HG03066 (cell line): ENCODE results near the gene OR8B12.

Source experiments
- ATAC-seq: cut with Tn5 transposase; IDR thresholded peaks from one replicate; pipeline ENCODE4 v1.9.1; 2021; ENCODE audit warnings: low read depth; ENCODE audit not compliant: unreplicated experiment

OR8B12 gene, protein sequence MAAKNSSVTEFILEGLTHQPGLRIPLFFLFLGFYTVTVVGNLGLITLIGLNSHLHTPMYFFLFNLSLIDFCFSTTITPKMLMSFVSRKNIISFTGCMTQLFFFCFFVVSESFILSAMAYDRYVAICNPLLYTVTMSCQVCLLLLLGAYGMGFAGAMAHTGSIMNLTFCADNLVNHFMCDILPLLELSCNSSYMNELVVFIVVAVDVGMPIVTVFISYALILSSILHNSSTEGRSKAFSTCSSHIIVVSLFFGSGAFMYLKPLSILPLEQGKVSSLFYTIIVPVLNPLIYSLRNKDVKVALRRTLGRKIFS

DNA sequence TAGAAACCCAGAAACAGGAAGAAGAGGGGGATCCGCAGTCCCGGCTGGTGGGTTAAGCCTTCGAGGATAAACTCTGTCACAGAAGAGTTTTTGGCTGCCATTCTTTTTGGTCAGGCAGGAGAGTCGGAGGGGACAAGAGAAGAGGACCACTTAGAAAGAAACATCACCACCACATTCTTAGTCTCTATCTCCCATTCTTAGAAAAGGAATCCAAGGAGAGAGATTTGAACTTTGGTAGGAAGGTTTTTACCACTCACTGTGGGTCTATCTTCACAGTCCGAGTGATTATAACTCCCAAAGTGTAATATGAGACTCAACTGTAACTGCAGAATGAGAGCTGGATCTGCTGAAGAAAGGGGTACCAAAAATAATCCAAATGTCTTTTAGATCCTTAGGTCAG, at the start of gene OR8B12:
TSS of gene OR8B12 (minus strand) at position 101 of the 400 bp plus-strand sequence. CDS start at position 101, 0 bp downstream.
- ATAC-seq = no peak

DNA sequence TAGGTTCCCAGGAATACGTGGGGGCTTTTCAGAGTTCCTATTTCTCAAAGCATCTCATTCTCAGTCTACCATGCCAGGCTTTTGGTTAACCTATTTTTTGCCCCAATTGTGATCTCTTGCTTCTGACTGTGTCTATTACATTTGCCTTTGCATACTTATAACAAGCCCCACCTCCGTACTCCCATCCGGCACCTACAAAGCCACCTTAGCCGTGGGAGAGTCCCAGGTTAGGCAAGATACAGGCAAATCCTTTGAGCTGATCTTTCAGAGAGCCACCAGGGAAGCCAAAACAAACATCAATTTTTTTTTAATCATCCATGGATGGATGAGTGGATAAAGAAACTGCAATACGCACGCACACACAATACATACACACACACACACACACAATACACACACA, 49.2 kb upstream of the OR8B12 start:
- ATAC-seq = no peak

DNA sequence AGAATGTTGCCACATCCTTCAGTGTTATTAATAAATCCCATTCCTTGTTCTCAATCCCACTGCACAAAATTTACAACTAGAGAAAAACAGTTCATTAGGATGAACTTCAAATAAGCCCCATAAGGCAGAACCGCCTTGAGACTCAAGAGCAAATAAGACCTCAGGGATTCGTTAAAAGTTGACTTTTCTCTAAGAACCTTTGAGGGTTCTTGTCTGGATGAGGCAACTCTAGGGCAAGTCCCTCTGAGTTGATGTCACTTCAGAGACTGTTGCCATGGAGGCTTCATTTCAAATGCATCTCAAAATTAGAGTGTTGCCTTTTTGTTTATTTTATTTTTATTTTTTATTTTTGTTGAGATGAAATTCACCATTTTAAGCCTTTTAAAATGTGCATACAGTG, 48.0 kb upstream of the OR8B12 start:
- no peak for ATAC-seq

DNA sequence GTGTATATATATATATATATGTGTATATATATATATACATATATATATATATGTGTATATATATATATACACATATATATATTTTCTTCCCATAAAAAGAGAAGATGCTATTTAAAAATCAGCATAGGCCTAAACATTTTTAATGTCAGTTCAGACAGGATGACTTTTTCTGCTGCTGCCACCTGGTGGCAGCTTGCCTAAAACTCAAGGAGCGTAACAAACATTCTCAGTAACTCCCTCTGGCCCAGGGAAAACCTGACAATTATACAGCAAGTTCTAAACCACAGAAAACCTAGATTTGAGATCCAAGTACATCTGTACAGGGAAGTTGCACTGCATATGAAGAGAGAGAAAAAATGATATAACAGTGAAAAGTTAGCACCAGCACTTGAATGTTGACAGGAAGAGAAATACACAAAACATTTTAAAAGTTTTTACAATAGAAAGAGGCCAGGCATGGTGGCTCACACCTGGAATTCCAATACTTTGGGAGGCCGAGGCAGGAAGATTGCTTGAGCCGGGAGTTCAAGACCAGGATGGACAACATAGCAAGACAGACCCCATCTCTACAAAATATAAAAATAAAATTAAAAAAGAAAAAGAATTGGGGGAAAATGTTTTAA, 42.9 kb upstream of the OR8B12 start:
- ATAC-seq = no peak

DNA sequence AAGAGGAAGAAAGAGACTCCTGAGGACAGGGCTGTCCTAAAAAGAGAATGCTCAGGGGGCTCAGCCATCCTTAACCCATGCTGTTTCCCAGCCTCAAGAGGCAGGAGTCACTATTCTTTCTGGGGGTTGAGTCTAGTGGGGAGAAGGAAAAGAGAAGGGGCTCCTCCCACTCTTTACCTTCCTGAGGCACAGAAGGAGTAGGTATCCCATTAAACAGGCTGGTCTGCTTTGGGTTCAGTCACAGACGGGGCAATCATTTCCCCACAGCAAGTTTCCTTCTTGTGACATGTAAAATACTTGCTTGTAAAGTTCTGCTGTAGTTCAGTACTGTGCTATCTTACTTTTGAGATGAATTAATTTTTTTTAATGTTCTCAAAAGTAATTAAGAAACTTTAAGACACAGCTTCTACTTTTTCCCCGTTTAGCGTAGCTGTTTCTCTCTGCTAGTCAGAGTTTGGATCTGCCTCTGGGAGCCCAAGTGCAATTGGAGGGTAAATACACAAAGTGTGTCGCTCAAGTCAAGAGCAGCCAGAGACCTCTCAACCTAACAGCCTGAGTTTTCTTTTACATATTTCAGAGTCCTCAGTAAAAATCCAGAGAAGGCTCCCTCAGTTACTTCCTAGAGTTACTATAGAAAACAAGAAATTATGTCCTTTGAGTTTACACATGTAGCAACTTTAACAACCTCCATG, 41.4 kb upstream of the OR8B12 start:
- no peak for ATAC-seq

DNA sequence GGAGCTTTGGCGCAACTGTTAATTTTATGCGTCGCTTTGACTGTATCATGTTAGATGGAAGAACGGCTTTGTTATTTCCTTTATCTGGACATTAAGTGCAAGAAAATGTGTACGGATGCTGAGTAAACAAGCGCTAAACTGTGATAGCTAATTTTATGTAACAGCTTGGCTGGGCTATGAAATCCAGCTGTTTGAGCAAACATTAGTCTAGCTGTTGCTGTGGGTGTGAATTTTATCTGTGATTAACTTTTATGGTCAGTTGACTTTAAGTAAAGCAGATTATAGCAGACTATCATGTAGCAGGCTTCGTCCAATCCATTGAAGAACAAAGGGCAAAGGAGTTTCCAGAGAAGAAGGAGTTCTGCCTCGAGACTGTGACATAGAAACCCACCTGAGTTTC, 40.3 kb upstream of the OR8B12 start:
- ATAC-seq = no peak

DNA sequence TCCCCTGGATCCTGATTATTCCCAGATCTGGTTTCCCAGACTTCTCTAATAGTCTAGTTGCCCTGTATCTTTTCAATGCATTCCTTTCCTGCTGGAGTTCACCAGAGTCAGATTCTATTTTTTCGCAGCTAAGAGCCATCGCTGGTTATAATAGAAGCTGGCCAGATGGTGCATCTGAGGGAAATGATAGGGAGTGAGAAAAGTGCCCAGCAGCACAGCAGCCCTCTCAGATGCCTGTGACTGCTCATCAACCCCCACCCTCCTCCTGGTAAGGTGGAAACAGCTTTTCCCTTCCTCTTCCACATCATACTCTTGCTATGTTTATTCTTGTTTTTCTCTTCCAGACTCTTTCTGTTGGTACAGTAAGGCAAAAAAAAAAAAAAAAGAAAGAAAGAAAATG, 39.1 kb upstream of the OR8B12 start:
- no peak for ATAC-seq

DNA sequence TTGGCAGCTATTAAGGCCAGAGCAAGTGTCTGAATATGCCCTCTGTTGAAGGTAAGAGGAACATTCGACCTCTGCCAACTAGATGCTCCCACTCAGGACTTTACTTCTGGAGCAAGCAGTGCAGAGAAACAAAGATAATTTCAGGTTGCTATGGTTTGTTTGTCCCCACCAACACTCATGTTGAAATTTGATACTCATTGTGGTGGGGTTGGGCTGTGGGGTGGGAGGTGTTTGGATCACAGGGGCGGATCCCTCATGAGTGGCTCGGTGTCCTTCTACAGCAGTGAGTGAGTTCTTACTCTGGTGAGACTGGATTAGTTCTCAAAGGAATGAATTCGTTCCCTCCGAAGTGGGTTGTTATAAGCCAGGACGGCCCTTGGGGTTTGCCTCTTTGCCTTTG, 38.4 kb upstream of the OR8B12 start:
- ATAC-seq = no peak

DNA sequence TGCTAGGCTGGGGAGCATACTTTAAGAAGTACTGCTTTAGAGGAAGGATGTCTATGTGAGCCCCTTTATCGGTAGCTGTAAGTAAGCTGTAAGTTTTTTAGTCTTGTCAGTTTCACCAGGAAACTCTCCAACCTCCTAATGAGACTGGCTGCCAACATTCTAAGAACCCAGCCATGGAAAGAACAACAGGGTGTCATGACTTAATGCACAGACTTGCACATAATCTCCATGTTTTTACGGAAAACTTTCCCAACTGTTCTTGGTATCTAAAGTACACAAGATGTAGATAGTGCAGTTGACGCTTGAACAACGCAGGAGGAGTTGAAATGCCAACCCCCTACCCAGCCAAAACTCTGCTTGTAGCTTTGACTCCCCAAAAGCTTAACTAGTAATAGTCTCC, 35.3 kb upstream of the OR8B12 start:
- ATAC-seq = no peak

DNA sequence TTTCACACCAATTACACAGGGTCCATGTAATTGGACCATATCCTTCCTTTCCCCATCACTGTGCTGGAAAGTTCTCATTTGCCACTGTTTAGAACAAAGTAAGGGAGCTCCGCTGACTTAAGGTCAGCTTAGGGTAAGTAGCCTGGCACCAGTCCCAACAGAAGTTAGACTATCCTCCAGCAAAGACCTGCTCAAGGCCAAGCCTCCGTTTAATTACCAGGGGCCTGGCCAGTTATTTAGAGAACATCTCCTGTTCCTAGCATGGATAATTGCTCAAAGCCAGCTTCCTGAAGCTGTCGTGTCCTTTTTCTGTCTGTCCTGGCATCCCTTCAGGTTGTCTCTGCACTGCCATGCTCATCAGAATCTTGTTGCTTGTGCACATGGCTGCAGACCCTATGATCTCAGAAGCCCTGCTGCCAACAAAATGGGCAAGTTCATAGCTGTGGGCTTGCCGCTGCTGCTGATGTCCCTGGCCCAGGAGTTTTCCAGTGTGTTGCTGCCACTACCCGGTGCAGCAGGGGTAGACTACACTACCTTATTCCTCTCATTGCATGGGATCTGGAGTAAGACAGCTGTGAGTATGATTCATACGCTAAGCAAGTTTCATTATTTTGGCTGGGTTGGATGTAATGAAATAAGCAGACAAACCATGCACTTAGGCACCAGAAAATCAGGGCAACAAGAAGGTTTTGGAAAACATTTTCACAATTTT, 34.4 kb upstream of the OR8B12 start:
- ATAC-seq = no peak

DNA sequence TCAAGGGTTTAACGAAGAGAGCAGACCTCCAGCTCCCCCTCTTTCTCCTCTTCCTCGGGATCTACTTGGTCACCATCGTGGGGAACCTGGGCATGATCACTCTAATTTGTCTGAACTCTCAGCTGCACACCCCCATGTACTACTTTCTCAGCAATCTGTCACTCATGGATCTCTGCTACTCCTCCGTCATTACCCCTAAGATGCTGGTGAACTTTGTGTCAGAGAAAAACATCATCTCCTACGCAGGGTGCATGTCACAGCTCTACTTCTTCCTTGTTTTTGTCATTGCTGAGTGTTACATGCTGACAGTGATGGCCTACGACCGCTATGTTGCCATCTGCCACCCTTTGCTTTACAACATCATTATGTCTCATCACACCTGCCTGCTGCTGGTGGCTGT, 26.7 kb upstream of the OR8B12 start:
- ATAC-seq = no peak

DNA sequence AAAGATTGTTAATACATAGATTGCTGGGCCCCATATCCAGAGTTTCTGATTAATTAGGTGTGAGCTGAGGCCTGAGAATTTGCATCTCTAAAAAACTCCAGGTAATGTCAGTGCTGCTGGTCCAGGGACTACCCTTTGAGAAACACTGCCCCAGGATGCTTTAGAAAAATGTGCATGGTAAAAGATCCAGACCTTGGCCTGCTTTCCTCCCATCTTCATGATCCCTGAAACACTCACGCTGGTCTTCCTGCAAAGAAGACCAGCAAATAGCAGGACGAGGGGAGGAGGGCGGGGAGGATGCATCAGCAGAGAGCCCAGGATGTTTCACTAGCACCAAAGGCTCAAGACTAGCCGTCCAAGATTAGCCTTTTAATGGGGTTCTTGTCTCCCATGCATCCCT, 26.2 kb upstream of the OR8B12 start, which contains the start of gene OR8A1:
TSS of gene OR8A1 (plus strand) at position 301 of the 400 bp plus-strand sequence. CDS start 123 bp downstream, outside the sequence.
- ATAC-seq = no peak

DNA sequence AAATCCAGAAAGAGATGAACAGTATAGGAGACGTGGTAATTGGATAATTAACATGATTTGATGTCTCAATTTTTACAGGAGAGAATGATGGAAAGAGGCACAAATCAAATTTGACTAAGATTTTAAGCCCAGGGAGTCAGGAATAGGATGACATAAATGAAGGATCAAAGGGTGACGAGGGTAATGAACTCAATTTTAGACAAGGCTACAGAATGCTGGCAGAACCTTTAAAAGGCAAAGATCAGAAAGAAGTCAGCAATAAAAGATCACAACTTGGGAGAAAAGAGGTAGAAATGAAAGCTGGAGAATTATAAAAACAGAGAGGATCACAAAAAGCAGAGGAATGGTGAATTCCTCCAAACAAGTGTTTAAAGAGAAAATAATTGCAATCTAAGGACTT, 13.4 kb upstream of the OR8B12 start:
- no peak for ATAC-seq

DNA sequence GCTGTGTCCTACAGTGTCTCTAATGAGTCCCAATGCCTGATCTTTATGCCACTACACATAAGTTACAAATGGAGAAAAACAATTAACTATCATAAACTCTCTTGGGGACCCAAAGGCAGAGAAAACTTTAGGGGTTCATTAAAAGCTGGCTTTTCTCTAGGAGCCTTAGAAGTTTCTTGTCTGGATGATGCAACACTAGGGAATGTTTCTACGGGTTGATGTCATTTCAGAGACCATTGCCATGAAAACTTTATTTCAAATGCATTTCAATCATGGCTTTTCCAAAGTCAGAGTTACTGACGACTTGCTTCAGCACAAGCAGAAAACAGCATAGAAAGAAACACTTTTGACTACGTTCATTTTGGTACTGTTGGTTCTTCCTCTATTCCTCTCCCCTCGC, 8.5 kb upstream of the OR8B12 start:
- no peak for ATAC-seq

DNA sequence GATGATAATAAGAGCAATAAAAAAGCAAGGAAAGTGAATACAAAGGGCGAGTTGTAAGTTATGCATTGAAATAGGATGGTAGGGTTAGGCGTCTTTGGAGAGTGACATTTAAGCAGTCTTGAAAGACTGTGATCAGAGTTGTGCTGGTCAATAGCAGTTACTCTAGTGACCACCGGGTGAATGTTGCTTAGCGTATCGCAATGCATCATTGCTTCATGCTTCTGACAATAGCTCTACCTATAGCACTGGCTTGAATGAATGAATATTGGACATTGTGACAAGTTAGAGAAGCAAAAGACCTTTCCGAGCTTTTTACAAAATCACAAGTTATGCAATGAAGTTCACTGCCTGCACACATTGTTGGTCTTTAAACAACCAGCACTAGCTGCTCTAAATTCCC, 7.7 kb upstream of the OR8B12 start:
- no peak for ATAC-seq

DNA sequence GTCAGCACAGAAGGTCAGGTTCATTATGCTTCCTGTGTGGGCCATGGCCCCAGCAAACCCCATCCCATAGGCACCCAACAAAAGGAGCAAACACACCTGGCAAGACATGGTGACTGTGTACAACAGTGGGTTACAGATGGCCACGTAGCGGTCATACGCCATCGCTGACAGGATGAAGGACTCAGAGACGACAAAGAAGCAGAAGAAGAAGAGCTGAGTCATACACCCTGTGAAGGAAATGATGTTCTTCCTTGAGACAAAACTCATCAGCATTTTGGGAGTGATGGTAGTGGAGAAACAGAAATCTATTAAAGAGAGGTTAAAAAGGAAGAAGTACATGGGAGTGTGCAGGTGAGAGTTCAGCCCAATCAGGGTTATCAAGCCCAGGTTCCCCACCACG, 309 bp downstream of the OR8B12 start:
- ATAC-seq = no peak

DNA sequence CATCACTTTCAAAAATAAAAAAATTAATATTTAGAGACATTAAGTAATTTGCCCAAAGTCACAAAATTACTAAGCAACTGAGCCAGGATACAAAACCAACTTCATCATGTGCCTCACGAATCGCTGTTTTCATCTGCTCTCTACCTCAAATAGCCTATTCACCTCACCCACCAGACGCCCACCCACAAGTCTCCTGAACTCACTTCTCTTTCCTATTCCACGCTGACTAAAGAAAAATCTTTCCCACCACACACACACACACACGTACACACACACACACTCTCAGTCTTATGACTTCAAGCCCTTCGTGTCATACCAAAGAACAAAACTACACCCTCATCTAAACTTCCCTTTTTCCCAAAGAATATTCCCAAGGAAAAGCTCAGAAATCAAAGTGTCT, 2.2 kb downstream of the OR8B12 start:
- ATAC-seq = no peak

DNA sequence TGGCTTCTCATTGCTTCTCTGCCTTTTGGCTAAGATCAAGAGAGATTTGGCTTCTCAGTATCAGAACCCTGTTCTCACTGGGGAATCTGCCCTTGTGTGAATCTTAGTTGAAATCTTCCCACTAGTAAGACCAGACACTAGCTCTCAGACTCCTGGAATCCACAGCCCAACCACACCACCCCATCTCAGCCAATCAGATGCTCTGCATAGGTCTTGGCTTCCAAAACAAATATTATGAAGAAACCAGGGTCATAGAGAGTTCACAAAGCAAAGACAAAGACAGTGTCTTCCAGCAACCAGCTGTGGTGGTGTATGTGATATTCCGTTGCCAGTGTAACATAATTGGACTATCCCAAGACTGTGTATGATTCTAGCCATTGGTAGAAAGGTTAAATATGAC, 5.4 kb downstream of the OR8B12 start:
- ATAC-seq = no peak

DNA sequence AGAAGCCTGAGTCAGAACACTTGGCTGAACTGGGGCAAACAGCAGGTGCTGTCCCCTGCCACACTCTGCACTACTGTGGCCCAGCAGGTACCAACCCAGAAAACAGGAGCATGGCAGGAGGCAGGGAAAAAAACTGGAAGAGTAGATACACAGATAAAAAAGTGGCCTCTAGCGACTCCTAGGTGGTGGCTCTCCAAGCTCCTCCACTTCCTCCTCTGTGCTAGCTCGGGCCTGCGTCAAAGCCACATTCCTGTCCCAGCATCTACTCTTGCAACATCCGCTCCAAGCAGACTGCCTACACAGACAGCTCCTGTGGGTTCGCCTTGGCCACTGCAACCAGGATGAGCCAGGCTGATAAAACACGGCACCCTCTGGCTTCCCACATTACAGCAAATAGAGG, 6.9 kb downstream of the OR8B12 start:
- no peak for ATAC-seq

DNA sequence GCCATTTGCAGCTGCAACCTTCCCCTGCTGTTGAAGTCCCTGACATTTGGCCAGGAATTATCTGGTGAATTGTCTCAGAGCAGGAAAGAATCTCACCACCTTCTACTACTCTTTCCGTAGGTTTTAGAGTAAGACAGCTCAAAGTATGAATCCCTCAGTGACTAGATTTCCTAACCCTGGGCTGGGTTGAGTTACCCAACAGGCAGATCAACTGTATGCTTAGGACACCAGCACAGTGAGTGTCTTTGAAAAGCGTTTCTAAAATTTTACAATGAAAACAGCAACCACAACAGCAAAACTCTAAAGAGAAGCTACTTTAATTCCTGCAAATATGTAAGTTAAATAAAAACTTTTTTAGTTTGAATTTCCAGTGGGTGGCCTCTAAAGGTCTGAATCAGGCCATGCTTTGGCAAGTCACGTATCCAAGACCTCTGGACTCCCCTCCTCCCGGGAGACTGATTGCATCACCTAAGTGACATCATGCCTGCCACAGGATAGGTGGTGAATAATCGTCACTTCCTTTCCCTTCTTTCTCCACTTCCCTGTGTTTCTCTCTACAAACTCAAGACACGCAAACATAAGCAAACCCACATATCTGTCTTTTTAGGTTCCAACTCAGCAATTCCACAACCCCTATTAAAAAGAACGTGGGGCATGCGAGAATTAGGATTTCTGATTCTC, 7.8 kb downstream of the OR8B12 start:
- ATAC-seq = no peak

DNA sequence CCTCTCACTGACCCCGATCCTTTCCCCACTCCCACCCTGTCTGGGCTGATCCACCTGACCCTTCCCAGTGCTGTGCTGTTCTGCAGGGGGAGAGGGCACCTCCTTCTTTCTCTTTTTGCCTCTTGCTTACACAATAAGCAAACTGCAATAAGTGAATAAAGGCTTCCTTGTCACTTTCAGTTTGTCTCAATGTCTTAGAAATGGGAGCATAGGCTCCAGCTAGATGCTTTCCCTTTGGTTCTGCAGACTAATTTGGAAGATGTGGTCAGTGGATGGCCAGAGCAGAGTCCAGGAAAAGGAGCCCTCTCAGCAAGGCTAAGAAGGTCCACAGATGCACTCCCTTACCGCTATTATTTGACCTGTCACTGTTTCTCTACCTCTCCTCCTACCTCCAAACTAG, 9.4 kb downstream of the OR8B12 start:
- no peak for ATAC-seq
